ENCODE results near the gene SLC25A43.

SLC25A43 gene

DNA sequence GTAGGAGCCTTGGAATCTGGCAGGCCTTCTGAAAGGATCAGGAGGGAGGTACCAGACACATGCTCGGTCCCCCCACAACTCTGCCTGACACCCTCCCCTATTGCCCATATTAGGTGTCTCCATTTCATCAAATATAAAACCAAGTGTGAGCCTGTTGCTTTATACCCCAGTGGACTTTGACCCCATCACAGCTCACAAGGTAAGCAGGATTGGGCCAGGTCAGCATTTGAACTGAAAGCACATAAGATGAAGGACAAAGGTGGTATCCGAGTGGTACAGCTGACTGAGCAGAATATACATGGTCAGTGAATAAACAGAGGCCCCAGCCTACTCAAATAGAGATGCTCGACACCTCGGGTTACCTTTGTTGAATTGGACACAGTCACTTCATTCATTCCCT, 20.0 kb downstream of the SLC25A43 start:
- TF ChIP-seq ZBTB7A (tag by site-specific recombination; IDR thresholded peaks at IDR 0.05; ENCODE audit: low read depth) (no peak), ZFHX2 (tag by site-specific recombination; conservative IDR thresholded peaks at IDR 0.05) (no peak), ZNF132 (tag by site-specific recombination; IDR thresholded peaks at IDR 0.05; ENCODE audit: borderline replicate concordance) (no peak), ZFP41 (tag by site-specific recombination; IDR thresholded peaks at IDR 0.05; ENCODE audit: borderline replicate concordance) (no peak), ZBTB48 (tag by site-specific recombination; IDR thresholded peaks at IDR 0.05) (no peak), ZNF530 (tag by site-specific recombination; IDR thresholded peaks at IDR 0.05; ENCODE audit: low read depth) (no peak), ZSCAN23 (tag by site-specific recombination; IDR thresholded peaks at IDR 0.05) (no peak), ZNF221 (tag by site-specific recombination; IDR thresholded peaks at IDR 0.05; ENCODE audit: borderline replicate concordance) (no peak), ZNF426 (tag by site-specific recombination; IDR thresholded peaks at IDR 0.05) (no peak), ZNF138 (tag by site-specific recombination; IDR thresholded peaks at IDR 0.05; ENCODE audit: borderline replicate concordance) (no peak), ZNF2 (tag by site-specific recombination; IDR thresholded peaks at IDR 0.05) (no peak), ZNF571 (tag by site-specific recombination; IDR thresholded peaks at IDR 0.05) (no peak)
- TF ChIP-seq, protein P1, sequence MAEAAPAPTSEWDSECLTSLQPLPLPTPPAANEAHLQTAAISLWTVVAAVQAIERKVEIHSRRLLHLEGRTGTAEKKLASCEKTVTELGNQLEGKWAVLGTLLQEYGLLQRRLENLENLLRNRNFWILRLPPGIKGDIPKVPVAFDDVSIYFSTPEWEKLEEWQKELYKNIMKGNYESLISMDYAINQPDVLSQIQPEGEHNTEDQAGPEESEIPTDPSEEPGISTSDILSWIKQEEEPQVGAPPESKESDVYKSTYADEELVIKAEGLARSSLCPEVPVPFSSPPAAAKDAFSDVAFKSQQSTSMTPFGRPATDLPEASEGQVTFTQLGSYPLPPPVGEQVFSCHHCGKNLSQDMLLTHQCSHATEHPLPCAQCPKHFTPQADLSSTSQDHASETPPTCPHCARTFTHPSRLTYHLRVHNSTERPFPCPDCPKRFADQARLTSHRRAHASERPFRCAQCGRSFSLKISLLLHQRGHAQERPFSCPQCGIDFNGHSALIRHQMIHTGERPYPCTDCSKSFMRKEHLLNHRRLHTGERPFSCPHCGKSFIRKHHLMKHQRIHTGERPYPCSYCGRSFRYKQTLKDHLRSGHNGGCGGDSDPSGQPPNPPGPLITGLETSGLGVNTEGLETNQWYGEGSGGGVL (tag by site-specific recombination; IDR thresholded peaks at IDR 0.05), result no peak
- TF ChIP-seq, protein P2, sequence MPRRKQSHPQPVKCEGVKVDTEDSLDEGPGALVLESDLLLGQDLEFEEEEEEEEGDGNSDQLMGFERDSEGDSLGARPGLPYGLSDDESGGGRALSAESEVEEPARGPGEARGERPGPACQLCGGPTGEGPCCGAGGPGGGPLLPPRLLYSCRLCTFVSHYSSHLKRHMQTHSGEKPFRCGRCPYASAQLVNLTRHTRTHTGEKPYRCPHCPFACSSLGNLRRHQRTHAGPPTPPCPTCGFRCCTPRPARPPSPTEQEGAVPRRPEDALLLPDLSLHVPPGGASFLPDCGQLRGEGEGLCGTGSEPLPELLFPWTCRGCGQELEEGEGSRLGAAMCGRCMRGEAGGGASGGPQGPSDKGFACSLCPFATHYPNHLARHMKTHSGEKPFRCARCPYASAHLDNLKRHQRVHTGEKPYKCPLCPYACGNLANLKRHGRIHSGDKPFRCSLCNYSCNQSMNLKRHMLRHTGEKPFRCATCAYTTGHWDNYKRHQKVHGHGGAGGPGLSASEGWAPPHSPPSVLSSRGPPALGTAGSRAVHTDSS (tag by site-specific recombination; IDR thresholded peaks at IDR 0.05), result no peak
- TF ChIP-seq, protein P3, sequence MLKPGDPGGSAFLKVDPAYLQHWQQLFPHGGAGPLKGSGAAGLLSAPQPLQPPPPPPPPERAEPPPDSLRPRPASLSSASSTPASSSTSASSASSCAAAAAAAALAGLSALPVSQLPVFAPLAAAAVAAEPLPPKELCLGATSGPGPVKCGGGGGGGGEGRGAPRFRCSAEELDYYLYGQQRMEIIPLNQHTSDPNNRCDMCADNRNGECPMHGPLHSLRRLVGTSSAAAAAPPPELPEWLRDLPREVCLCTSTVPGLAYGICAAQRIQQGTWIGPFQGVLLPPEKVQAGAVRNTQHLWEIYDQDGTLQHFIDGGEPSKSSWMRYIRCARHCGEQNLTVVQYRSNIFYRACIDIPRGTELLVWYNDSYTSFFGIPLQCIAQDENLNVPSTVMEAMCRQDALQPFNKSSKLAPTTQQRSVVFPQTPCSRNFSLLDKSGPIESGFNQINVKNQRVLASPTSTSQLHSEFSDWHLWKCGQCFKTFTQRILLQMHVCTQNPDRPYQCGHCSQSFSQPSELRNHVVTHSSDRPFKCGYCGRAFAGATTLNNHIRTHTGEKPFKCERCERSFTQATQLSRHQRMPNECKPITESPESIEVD (tag by site-specific recombination; IDR thresholded peaks at IDR 0.05), result no peak
- Histone ChIP-seq H3K27ac (ENCODE audit: extremely low read depth, low read depth, low read length) (no peak overlapping the region), H3K36me3 (ENCODE audit: control insufficient read depth in 2 of 2, insufficient read depth in 1 of 2, low read length in 2 of 2) (no peaks in the 10 kb centered on the region), H3K4me1 (ENCODE audit: control insufficient read depth, insufficient read depth, low read length) (no peaks in the 10 kb centered on the region), H3K4me3 (ENCODE audit: low read depth, low read length) (no peak overlapping the region), H3K9me3 (ENCODE audit: control insufficient read depth, insufficient read depth, low read depth, low read length) (no peaks in the 10 kb centered on the region)
- ChIA-PET POLR2A (no interaction called here), CTCF (interaction anchor here (0.6 to 3.4 kb wide), 5 partner anchors 9 to 887 kb away, joined by 3 to 27 read pairs (median 3); no protein-coding TSS in a partner anchor)

DNA sequence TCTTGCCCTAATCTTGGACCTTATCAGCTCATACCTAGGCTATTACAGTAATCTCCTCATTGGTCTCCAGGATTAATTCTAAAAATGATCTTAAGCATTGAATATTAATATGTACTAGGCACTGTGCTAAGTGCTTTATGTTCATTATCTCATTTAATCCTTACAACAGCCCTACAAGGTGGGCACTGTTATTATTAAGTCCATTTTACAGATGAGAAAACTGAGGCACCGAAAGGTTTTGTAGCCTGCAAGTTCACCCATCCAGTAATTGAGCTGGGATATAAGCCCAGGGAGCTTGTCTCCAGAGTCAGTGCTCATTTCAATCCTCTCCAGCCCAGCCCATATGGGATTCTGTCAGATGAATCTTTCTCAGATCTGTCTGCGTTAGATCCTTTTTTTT, 20.8 kb downstream of the SLC25A43 start:
- no peaks in the 10 kb centered on the region for H3K36me3 ChIP-seq (ENCODE audit: control insufficient read depth in 2 of 2, insufficient read depth in 1 of 2, low read length in 2 of 2)
- no peaks in the 10 kb centered on the region for H3K4me1 ChIP-seq (ENCODE audit: control insufficient read depth, insufficient read depth, low read length)
- no peak overlapping the region for H3K4me3 ChIP-seq (ENCODE audit: low read depth, low read length)
- H3K9me3 ChIP-seq (ENCODE audit: control insufficient read depth, insufficient read depth, low read depth, low read length), result no peaks in the 10 kb centered on the region
- ChIA-PET POLR2A (no interaction called here), CTCF (interaction anchor here (0.7 to 3.4 kb wide), 3 partner anchors 8 to 589 kb away, joined by 3 to 27 read pairs (median 4); no protein-coding TSS in a partner anchor)
- TF ChIP-seq ZNF544 (tag by site-specific recombination; IDR thresholded peaks at IDR 0.05) (no peak), ZNF514 (tag by site-specific recombination; IDR thresholded peaks at IDR 0.05) (no peak)
- no peak overlapping the region for H3K27ac ChIP-seq (ENCODE audit: extremely low read depth, low read depth, low read length)

Data from HEK293 (cell line).